Small intestine (tissue), 7 donors: ENCODE results near the gene ZNF823. TPM values are rescaled to one million over a fixed set of nuclear protein-coding genes. Genes with fewer than 3 reads are reported as not detected.

Experiments
- DNase-seq, 2 donors: peaks; one replicate each; pipeline versions ENCODE4 v3.0.0 to v3.0.0-alpha.2; 2013
- FAIRE-seq: peaks from 2 replicates; lab custom pipeline; 2012; peaks lifted over from hg19 to GRCh38; lab: Jason Lieb, UNC
- H3K27ac ChIP-seq, 3 donors: one replicate each; pipeline ENCODE4 v1.5.1; 2013; ENCODE audit warnings: low read length in 2 of 3, mild to moderate bottlenecking in 2 of 3, control low read depth in 1 of 3, inconsistent platforms in 1 of 3, low read depth in 1 of 3, moderate library complexity in 1 of 3
- H3K27me3 ChIP-seq, 3 donors: one replicate each; pipeline ENCODE4 v1.6.1; 2013; ENCODE audit warnings: low read length in 3 of 3, inconsistent platforms in 1 of 3; ENCODE audit not compliant: control insufficient read depth in 3 of 3, insufficient read depth in 3 of 3
- H3K36me3 ChIP-seq, 3 donors: one replicate each; pipeline ENCODE4 v1.6.1; 2013; ENCODE audit warnings: low read length in 3 of 3, inconsistent platforms in 1 of 3, low read depth in 1 of 3, mild to moderate bottlenecking in 1 of 3, moderate library complexity in 1 of 3; ENCODE audit not compliant: control insufficient read depth in 3 of 3, insufficient read depth in 2 of 3
- H3K4me1 ChIP-seq, 3 donors: one replicate each; pipeline ENCODE4 v1.6.1; 2013; ENCODE audit warnings: low read length in 2 of 3, inconsistent platforms in 1 of 3, low read depth in 1 of 3, mild to moderate bottlenecking in 1 of 3, moderate library complexity in 1 of 3; ENCODE audit not compliant: control insufficient read depth in 3 of 3, insufficient read depth in 2 of 3
- H3K4me3 ChIP-seq, 3 donors: one replicate each; pipeline ENCODE4 v1.5.1; 2013; ENCODE audit warnings: low read length in 3 of 3, control low read depth in 1 of 3, inconsistent platforms in 1 of 3, low read depth in 1 of 3, mild to moderate bottlenecking in 1 of 3, moderate library complexity in 1 of 3
- H3K9me3 ChIP-seq, 2 donors: one replicate each; pipeline ENCODE4 v1.6.1; 2013; ENCODE audit warnings: low read depth in 1 of 2, low read length in 1 of 2; ENCODE audit not compliant: control insufficient read depth in 2 of 2, insufficient read depth in 1 of 2
- WGBS, 3 donors: extraction: QIAGEN DNeasy Blood & Tissue Kit; methylation state at CpG; one replicate each; pipeline ENCODE4 v1.1.7; 2013; 5-methylcytosine and 5-hydroxymethylcytosine counted together
- polyA plus RNA-seq, 4 donors: library from polyadenylated mRNA; stranded (reverse) in 3 of 4; unstranded in 1 of 4; fragments of 200-250 nt in 3 of 4; fragments of 120-200 nt in 1 of 4; gene quantifications; one replicate each; pipeline versions ENCODE4 v1.2.1 to v1.2.3, GENCODE V29; 2013
- donor health status: healthy with polysubstance abuse.
- donor health status: control.
- donor health status: control.
- donor health status: Bipolar disorder and iron deficiency.
- donor health status: healthy.

Gene ZNF823
- polyA plus RNA-seq, 4 donors = 3.8 to 10.1 (median 6.5) TPM

DNA sequence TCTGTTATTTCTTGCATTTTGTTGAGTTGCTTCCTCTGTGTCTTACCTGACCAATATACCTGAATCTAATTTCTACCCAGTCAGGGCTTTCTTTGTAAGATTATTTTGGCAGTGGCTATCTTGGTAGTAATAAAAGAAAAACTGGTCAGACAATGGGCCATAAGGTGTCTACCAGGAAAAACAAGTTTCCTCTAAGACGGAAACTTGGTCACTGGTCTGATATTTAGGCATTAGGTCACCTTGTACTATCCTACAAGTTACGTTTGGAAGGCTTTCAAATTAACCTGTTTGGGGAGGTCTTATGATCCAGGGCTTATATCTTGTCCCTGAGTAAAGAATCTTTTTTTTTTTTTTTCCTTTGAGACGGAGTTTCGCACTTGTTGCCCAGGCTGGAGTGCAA lies 9.2 kb downstream of the ZNF823 start:
- Histone ChIP-seq H3K36me3 (peaks cover 3 to 28% (median 15%) of the 10 kb centered on the region in 3 donors), H3K4me3 (no peak overlapping the region), H3K4me1 (no peaks in the 10 kb centered on the region), H3K27ac (no peak overlapping the region), H3K9me3 (peaks cover 1 to 46% of the 10 kb centered on the region in 2 donors), H3K27me3 (no peaks in the 10 kb centered on the region)
- no peak for FAIRE-seq
- WGBS, 3 donors = 92 to 95% (median 94%) methylated on average over 4 of the region's 4 CpGs
- no peak for DNase-seq

DNA sequence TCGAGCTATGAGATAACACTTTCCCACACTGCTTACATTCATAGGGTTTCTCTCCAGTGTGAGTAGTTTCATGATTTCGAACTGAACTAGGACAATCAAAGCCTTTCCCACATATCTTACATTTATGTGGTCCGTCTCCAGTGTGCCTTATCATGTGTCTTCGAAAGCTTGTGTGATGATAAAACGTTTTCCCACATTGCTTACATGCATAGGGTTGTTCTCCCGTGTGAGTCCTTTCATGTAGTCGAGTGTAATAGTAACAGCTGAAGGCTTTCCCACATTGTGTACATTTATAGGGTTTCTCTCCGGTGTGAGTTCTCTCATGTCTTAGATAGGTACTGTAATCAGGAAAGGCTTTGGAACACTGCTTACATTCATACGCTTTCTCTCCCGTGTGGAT lies 16.3 kb downstream of the ZNF823 start:
- 97 to 98% (median 97%) methylated on average over 10 of the region's 10 CpGs for WGBS, 3 donors
- Histone ChIP-seq H3K36me3 (peaks cover 27 to 29% (median 29%) of the 10 kb centered on the region in 3 donors), H3K27ac (no peak overlapping the region), H3K27me3 (no peaks in the 10 kb centered on the region), H3K4me3 (no peak overlapping the region), H3K9me3 (peaks cover 0 to 77% of the 10 kb centered on the region in 2 donors), H3K4me1 (no peaks in the 10 kb centered on the region)
- FAIRE-seq = no peak
- DNase-seq = no peak

DNA sequence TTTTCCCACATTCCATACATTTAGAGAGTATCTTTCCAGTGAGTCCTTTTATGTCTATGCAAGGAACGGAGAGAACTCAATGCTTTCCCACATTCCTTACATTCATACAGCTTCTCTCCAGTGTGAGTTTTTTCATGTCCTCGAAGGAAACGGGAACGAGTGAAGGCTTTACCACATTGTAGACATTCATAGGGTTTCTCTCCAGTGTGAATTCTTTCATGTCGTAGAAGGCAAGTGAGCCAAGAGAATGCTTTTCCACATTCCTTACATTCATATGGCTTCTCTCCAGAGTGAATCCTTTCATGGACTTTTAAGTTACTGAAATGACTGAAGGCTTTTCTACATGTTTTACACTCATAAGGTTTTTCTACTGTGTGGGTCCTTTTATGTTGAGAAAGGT lies 17.1 kb downstream of the ZNF823 start:
- WGBS, 3 donors = 92 to 95% (median 95%) methylated on average over 5 of the region's 5 CpGs
- H3K36me3 ChIP-seq = peaks cover 27 to 29% (median 27%) of the 10 kb centered on the region in 3 donors
- FAIRE-seq = no peak

GRCh38 chr19:11710313-11710712 lies 28.4 kb downstream of the ZNF823 start:
- WGBS, 3 donors = 53 to 71% (median 69%) methylated on average over 10 of the region's 10 CpGs
- DNase-seq (no peak), FAIRE-seq (no peak)
- H3K36me3 ChIP-seq = no peaks in the 10 kb centered on the region
- H3K4me1 ChIP-seq = no peaks in the 10 kb centered on the region
- no peaks in the 10 kb centered on the region for H3K9me3 ChIP-seq
- H3K27me3 ChIP-seq = no peaks in the 10 kb centered on the region
- no peak overlapping the region for H3K4me3 ChIP-seq
- no peak overlapping the region for H3K27ac ChIP-seq

More for the DNA sequence above, 17.1 kb downstream of the ZNF823 start:
- H3K4me1 ChIP-seq = no peaks in the 10 kb centered on the region
- peaks cover 0 to 77% of the 10 kb centered on the region in 2 donors for H3K9me3 ChIP-seq
- no peak overlapping the region for H3K27ac ChIP-seq
- H3K27me3 ChIP-seq = no peaks in the 10 kb centered on the region
- no peak overlapping the region for H3K4me3 ChIP-seq
- no peak for DNase-seq

DNA sequence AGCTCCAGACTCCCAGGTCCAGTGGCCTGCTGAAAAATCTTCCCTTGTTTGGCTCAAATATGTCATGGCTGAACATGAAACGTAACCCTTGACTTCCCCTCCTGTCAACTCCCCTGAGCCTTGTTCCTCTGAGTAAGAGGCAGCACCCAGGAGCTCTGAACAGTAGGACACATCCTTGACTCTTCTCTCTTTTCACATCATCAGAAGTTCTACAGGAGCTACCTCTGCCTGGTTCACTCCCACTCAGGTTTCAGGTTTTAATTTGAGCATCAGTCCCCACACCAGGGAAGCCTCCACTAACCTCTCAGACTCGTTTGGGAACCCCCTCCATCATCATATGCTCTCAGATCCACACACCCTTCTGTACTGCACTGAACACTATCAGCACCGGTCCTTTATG lies 30.3 kb downstream of the ZNF823 start:
- 63 to 76% (median 64%) methylated on average over 3 of the region's 3 CpGs for WGBS, 3 donors
- no peaks in the 10 kb centered on the region for H3K27me3 ChIP-seq
- H3K9me3 ChIP-seq = no peaks in the 10 kb centered on the region
- no peaks in the 10 kb centered on the region for H3K36me3 ChIP-seq
- DNase-seq = no peak
- no peak for FAIRE-seq
- H3K4me1 ChIP-seq = no peaks in the 10 kb centered on the region
- H3K4me3 ChIP-seq = no peak overlapping the region
- no peak overlapping the region for H3K27ac ChIP-seq

GRCh38 chr19:11705474-11705873 lies 33.3 kb downstream of the ZNF823 start:
- H3K4me1 ChIP-seq = no peaks in the 10 kb centered on the region
- peak overlapping the region in 1 of 3 donors; percentile 7 for H3K27ac ChIP-seq
- no peaks in the 10 kb centered on the region for H3K27me3 ChIP-seq
- H3K36me3 ChIP-seq = no peaks in the 10 kb centered on the region
- peak; percentile 42 to 50 for DNase-seq
- no peak overlapping the region for H3K4me3 ChIP-seq
- no peaks in the 10 kb centered on the region for H3K9me3 ChIP-seq
- 17 to 72% (median 43%) methylated on average over 3 of the region's 3 CpGs for WGBS, 3 donors
- no peak for FAIRE-seq

DNA sequence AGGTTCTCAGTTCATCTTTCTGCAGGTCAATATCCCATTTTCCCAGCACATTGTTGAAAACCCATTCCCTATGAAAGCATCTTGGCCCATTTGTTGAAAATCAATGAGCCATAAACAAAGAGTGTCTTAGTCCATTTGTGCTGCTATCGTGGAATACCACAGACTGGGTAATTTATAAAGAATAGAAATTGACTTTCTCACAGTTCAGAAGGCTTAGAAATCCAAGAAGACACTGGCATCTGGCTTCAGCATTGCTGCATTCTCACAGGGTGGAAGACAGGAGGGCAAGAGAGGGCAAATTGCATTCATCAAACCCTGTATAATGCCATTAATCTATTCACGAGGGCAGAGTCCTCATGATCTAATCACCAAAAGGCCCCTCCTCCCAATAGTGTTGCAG lies 34.1 kb downstream of the ZNF823 start:
- Histone ChIP-seq H3K27ac (no peak overlapping the region), H3K9me3 (no peaks in the 10 kb centered on the region), H3K27me3 (no peaks in the 10 kb centered on the region), H3K4me1 (no peaks in the 10 kb centered on the region), H3K36me3 (no peaks in the 10 kb centered on the region), H3K4me3 (no peak overlapping the region)
- 24 to 47% (median 27%) methylated on average over 2 of the region's 2 CpGs for WGBS, 3 donors
- no peak for FAIRE-seq
- peak in 1 of 2 donors; percentile 16 for DNase-seq

- peak; percentile 44 to 58 for DNase-seq
- Histone ChIP-seq H3K9me3 (no peaks in the 10 kb centered on the region), H3K27me3 (no peaks in the 10 kb centered on the region), H3K27ac (no peak overlapping the region), H3K36me3 (no peaks in the 10 kb centered on the region), H3K4me1 (no peaks in the 10 kb centered on the region), H3K4me3 (no peak overlapping the region)
- 55 to 65% (median 60%) methylated on average over 6 of the region's 6 CpGs for WGBS, 3 donors
- no peak for FAIRE-seq
These were observed 38.6 kb downstream of the ZNF823 start for GRCh38 chr19:11699931-11700794.
